GM12873 (cell line): ENCODE results near the gene UBN2.

Source experiments
- TF ChIP-seq, protein P1 (sequence below): IDR thresholded peaks from 2 replicates; pipeline ENCODE4 v1.5.1; 2012; ENCODE audit warnings: low read depth, mild to moderate bottlenecking, moderate library complexity, low read length, control low read depth; ENCODE audit not compliant: insufficient read depth; ENCODE audit errors: missing control alignments

The UBN2 gene

DNA sequence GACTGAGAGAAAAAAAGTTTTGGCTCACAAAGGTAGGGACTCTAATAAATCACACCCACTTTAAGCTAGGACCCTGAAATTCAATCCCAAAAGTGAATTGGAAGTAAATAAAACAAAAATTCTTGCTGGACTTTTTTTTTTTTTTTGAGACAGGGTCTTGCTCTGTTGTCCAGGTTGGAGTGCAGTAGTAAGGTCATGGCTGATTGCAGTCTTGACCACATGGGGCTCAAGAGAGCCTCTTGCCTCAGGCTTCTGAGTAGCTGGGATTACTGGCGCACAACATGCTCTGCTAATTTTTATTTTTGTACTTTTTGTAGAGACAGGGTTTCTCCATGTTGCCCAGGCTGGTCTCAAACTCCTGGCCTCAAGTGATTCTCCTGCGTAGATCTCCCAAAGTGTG, 123.7 kb downstream of the UBN2 start:
- TF ChIP-seq, protein P1, sequence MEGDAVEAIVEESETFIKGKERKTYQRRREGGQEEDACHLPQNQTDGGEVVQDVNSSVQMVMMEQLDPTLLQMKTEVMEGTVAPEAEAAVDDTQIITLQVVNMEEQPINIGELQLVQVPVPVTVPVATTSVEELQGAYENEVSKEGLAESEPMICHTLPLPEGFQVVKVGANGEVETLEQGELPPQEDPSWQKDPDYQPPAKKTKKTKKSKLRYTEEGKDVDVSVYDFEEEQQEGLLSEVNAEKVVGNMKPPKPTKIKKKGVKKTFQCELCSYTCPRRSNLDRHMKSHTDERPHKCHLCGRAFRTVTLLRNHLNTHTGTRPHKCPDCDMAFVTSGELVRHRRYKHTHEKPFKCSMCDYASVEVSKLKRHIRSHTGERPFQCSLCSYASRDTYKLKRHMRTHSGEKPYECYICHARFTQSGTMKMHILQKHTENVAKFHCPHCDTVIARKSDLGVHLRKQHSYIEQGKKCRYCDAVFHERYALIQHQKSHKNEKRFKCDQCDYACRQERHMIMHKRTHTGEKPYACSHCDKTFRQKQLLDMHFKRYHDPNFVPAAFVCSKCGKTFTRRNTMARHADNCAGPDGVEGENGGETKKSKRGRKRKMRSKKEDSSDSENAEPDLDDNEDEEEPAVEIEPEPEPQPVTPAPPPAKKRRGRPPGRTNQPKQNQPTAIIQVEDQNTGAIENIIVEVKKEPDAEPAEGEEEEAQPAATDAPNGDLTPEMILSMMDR: no peak

DNA sequence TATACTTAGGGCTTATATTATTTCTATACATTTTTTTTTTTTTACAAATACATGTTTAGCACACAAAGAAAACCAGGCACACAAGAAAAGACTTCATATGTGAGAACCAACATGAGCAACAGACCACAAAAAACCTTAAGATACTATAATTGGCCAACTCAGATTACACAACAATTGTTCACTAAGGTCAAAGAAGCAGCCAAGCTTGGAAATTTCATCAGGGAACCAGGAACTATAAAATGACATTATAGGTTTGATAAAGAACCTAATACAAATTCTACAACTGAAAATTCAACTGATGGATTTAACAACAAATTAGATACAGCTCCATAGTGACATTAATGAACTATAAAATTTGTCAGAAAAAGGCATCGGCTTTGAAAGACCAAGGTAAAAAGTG, 124.3 kb downstream of the UBN2 start:
- TF ChIP-seq, protein P1: no peak
